DND-41 (cell line): Measurements from ENCODE around the gene LPAR1.

Experiments used
- ATAC-seq: fragments of 200-7000 bp; cut with Tn5 transposase; 3 replicates; pipeline ENCODE4 v1.9.1; 2021; ENCODE audit warnings: low read depth; ENCODE audit not compliant: insufficient read depth
- DNase-seq: peaks from one replicate; pipeline ENCODE4 v3.0.0-alpha.2; 2020
- H2AFZ ChIP-seq: 2 replicates; pipeline ENCODE4 v1.6.0; 2012; ENCODE audit warnings: low read depth, low read length
- H3K27ac ChIP-seq: 2 replicates; pipeline ENCODE4 v1.5.1; 2012; ENCODE audit warnings: low read length, inconsistent platforms
- H3K27me3 ChIP-seq: fragments of 200-600 bp; sonication (generic); 2 replicates; pipeline ENCODE4 v1.6.0; 2012; ENCODE audit warnings: low read length, mild to moderate bottlenecking, inconsistent platforms; ENCODE audit not compliant: insufficient read depth, poor library complexity
- H3K36me3 ChIP-seq: 2 replicates; pipeline ENCODE4 v1.5.1; 2012; ENCODE audit warnings: low read length, inconsistent platforms; ENCODE audit not compliant: insufficient read depth
- H3K4me1 ChIP-seq: 2 replicates; pipeline ENCODE4 v1.5.1; 2012; ENCODE audit warnings: mild to moderate bottlenecking, low read length; ENCODE audit not compliant: insufficient read depth
- H3K4me2 ChIP-seq: 2 replicates; pipeline ENCODE4 v1.6.0; 2012; ENCODE audit warnings: mild to moderate bottlenecking, moderate library complexity, low read length, inconsistent platforms; ENCODE audit not compliant: insufficient read depth
- H3K4me3 ChIP-seq, 2 experiments: fragments of 200-600 bp in 1 of 2; shearing (Covaris generic) in 1 of 2; 2 replicates each; pipeline ENCODE4 v1.5.1; 2012 to 2016; ENCODE audit warnings: inconsistent platforms in 2 of 2, low read length in 2 of 2, mild to moderate bottlenecking in 2 of 2, low read depth in 1 of 2, moderate library complexity in 1 of 2
- H3K79me2 ChIP-seq: 2 replicates; pipeline ENCODE4 v1.6.0; 2012; ENCODE audit warnings: low read length, inconsistent platforms; ENCODE audit not compliant: insufficient read depth
- H3K9ac ChIP-seq: 2 replicates; pipeline ENCODE4 v1.6.0; 2012; ENCODE audit warnings: low read depth, mild to moderate bottlenecking, inconsistent platforms, low read length, moderate library complexity
- H3K9me3 ChIP-seq: 2 replicates; pipeline ENCODE4 v1.5.1; 2012; ENCODE audit warnings: low read length, moderate library complexity, mild to moderate bottlenecking, inconsistent platforms; ENCODE audit not compliant: insufficient read depth, severe bottlenecking
- H4K20me1 ChIP-seq: 2 replicates; pipeline ENCODE4 v1.6.0; 2012; ENCODE audit warnings: low read length; ENCODE audit not compliant: insufficient read depth
- CTCF ChIP-seq: IDR thresholded peaks from 2 replicates; pipeline ENCODE4 v1.5.1; 2012; ENCODE audit warnings: borderline replicate concordance, low read length, moderate library complexity, mild to moderate bottlenecking; ENCODE audit not compliant: poor library complexity, severe bottlenecking; ENCODE audit errors: extremely low read depth
- EZH2 ChIP-seq: IDR thresholded peaks from 3 replicates; pipeline ENCODE4 v1.6.1; 2012; ENCODE audit warnings: borderline replicate concordance, low read depth, mild to moderate bottlenecking, moderate library complexity, low read length, inconsistent platforms; ENCODE audit not compliant: severe bottlenecking

Gene LPAR1

GRCh38 chr9:110980261-110980660 lies 58.0 kb downstream of the LPAR1 start:
- Histone ChIP-seq H3K27me3 (no peaks in the 10 kb centered on the region), H3K4me1 (no peaks in the 10 kb centered on the region), H3K27ac (no peak overlapping the region), H3K4me3 (no peak overlapping the region), H3K4me2 (no peak overlapping the region), H3K9me3 (no peaks in the 10 kb centered on the region), H3K9ac (no peak overlapping the region), H4K20me1 (no peaks in the 10 kb centered on the region), H2AFZ (no peak overlapping the region), H3K79me2 (no peaks in the 10 kb centered on the region), H3K36me3 (no peaks in the 10 kb centered on the region)
- TF ChIP-seq EZH2: no peak
- TF ChIP-seq CTCF: no peak
- ATAC-seq: no peak
- no peak for DNase-seq

- Histone ChIP-seq H4K20me1 (no peaks in the 10 kb centered on the region), H3K4me1 (no peaks in the 10 kb centered on the region), H3K4me2 (no peak overlapping the region), H3K4me3 (no peak overlapping the region), H3K36me3 (no peaks in the 10 kb centered on the region), H3K9me3 (no peaks in the 10 kb centered on the region), H3K9ac (no peak overlapping the region), H2AFZ (no peak overlapping the region), H3K27me3 (no peaks in the 10 kb centered on the region), H3K27ac (no peak overlapping the region), H3K79me2 (no peaks in the 10 kb centered on the region)
- no peak for DNase-seq
- TF ChIP-seq CTCF (no peak), EZH2 (no peak)
- no peak for ATAC-seq
Observed at GRCh38 chr9:110979636-110980035, 58.6 kb downstream of the LPAR1 start.

- ATAC-seq (no peak), DNase-seq (no peak)
- Histone ChIP-seq H4K20me1 (no peaks in the 10 kb centered on the region), H3K9me3 (no peaks in the 10 kb centered on the region), H3K79me2 (no peaks in the 10 kb centered on the region), H2AFZ (no peak overlapping the region), H3K4me2 (no peak overlapping the region), H3K9ac (no peak overlapping the region), H3K4me3 (no peak overlapping the region), H3K4me1 (no peaks in the 10 kb centered on the region), H3K36me3 (no peaks in the 10 kb centered on the region), H3K27ac (no peak overlapping the region), H3K27me3 (no peaks in the 10 kb centered on the region)
- TF ChIP-seq CTCF (no peak), EZH2 (no peak)
Observed at GRCh38 chr9:110978516-110978915, 59.8 kb downstream of the LPAR1 start.

- Histone ChIP-seq H3K4me3 (no peak overlapping the region), H3K9ac (no peak overlapping the region), H3K4me1 (no peaks in the 10 kb centered on the region), H3K36me3 (no peaks in the 10 kb centered on the region), H3K9me3 (no peaks in the 10 kb centered on the region), H3K27ac (no peak overlapping the region), H4K20me1 (no peaks in the 10 kb centered on the region), H3K27me3 (no peaks in the 10 kb centered on the region), H3K4me2 (no peak overlapping the region), H2AFZ (no peak overlapping the region), H3K79me2 (no peaks in the 10 kb centered on the region)
- no peak for DNase-seq
- TF ChIP-seq CTCF (no peak), EZH2 (no peak)
- no peak for ATAC-seq
Observed at GRCh38 chr9:110977259-110977709, 61.0 kb downstream of the LPAR1 start.
